ENCODE data around the gene EGLN3. TPM values are rescaled to one million over a fixed set of nuclear protein-coding genes. Genes with fewer than 3 reads are reported as not detected.

The EGLN3 gene
- total RNA-seq, 6 donors from 2014 or later = 2.9 to 12.6 (median 8.5) TPM

DNA sequence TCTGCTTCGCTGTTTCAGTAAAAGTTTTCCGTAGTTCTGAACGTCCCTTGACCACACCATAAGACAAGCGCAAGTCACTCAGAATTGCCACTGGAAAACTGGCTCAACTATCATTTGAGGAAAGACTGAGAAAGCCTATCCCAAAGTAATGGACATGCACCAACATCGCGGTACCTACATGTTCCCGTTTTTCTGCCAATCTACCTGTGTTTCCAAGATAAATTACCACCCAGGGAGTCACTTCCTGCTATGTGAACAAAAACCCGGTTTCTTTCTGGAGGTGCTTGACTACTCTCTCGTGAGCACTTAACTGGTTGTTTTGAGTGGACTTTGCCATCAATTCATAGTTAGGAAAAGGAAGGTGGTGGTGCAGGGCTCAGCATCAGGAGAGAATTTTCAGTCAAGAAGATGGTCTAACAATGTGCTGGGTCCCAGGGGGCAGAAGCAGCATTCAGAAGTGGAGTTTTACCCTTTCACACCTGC, 1.4 kb downstream of the EGLN3 start:
- ATAC-seq (ENCODE audit: low FRiP score in 2 of 2) = no peak
- H3K9me3 ChIP-seq = no peaks in the 10 kb centered on the region
- H3K4me3 ChIP-seq = peak overlapping the region in 3 of 4 donors; percentile 47 to 73 (median 71)
- H3K27me3 ChIP-seq = peaks cover 0 to 8% (median 3%) of the 10 kb centered on the region in 4 donors
- WGBS, 2 donors = 25 to 45% methylated on average over 9 of the region's 9 CpGs
- no peak for TF ChIP-seq CTCF (IDR thresholded peaks at IDR 0.05)
- TF ChIP-seq EP300 (IDR thresholded peaks at IDR 0.05) = no peak
- no peak for TF ChIP-seq POLR2AphosphoS5 (IDR thresholded peaks at IDR 0.05)
- TF ChIP-seq POLR2A (IDR thresholded peaks at IDR 0.05) = no peak
- no peaks in the 10 kb centered on the region for H3K36me3 ChIP-seq
- H3K4me1 ChIP-seq = peaks cover 10 to 18% (median 16%) of the 10 kb centered on the region in 4 donors
- no peak for DNase-seq
- H3K27ac ChIP-seq = no peak overlapping the region

GRCh38 chr14:33948869-33949408, 1.9 kb downstream of the EGLN3 start:
- ATAC-seq (ENCODE audit: low FRiP score in 2 of 2) (no peak), DNase-seq (no peak)
- 48 to 55% methylated on average over 9 of the region's 9 CpGs for WGBS, 2 donors
- TF ChIP-seq CTCF (IDR thresholded peaks at IDR 0.05) (no peak), EP300 (IDR thresholded peaks at IDR 0.05) (no peak), POLR2A (IDR thresholded peaks at IDR 0.05) (no peak), POLR2AphosphoS5 (IDR thresholded peaks at IDR 0.05) (no peak)
- H3K36me3 ChIP-seq = no peaks in the 10 kb centered on the region
- H3K27me3 ChIP-seq = peaks cover 0 to 8% (median 3%) of the 10 kb centered on the region in 4 donors
- H3K9me3 ChIP-seq = no peaks in the 10 kb centered on the region
- no peak overlapping the region for H3K27ac ChIP-seq
- peaks cover 10 to 18% (median 16%) of the 10 kb centered on the region in 4 donors for H3K4me1 ChIP-seq
- H3K4me3 ChIP-seq = peak overlapping the region in 2 of 4 donors; percentile 71 to 73

DNA sequence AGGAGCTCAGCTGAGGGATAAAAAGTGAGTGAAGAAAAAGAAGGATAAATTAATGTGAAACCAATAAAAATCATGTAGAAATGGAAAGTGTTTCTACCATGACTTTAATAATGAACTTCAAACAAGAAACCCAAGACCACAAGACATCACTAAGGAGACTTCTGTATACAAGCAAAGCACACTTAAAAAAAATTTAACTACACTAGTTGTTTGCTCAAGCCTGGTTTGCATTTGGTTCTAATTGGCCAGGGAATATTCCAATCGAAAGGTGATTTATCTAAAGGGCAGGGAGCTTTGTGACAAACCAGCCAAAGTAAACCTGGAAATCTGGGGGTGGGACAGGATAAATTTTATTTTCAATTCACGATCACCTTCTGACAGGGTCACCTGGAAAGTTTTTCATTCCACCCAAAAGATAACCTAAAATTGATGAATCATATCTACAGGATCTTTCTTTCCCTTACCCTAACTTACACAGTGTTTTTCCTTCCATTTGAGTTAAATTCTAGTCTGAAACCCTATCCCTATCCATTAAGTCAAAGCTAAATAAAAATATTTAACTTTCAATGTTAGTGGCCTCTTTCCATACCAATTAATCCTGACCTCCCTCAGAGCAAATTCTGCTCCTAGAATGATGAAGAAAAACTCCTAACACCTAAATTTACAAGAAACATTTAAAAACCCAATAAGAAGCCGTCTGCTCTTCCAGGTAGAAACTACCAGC, 2.6 kb downstream of the EGLN3 start:
- Histone ChIP-seq H3K9me3 (no peaks in the 10 kb centered on the region), H3K27ac (no peak overlapping the region), H3K4me1 (peaks cover 10 to 18% (median 16%) of the 10 kb centered on the region in 4 donors), H3K4me3 (peak overlapping the region in 2 of 4 donors; percentile 71 to 73), H3K36me3 (no peaks in the 10 kb centered on the region), H3K27me3 (peaks cover 0 to 8% (median 3%) of the 10 kb centered on the region in 4 donors)
- TF ChIP-seq EP300 (IDR thresholded peaks at IDR 0.05) (no peak), CTCF (IDR thresholded peaks at IDR 0.05) (no peak), POLR2A (IDR thresholded peaks at IDR 0.05) (no peak)
- no peak for DNase-seq
- ATAC-seq (ENCODE audit: low FRiP score in 2 of 2) = no peak
- 65 to 79% methylated on average over 3 of the region's 3 CpGs for WGBS, 2 donors

DNA sequence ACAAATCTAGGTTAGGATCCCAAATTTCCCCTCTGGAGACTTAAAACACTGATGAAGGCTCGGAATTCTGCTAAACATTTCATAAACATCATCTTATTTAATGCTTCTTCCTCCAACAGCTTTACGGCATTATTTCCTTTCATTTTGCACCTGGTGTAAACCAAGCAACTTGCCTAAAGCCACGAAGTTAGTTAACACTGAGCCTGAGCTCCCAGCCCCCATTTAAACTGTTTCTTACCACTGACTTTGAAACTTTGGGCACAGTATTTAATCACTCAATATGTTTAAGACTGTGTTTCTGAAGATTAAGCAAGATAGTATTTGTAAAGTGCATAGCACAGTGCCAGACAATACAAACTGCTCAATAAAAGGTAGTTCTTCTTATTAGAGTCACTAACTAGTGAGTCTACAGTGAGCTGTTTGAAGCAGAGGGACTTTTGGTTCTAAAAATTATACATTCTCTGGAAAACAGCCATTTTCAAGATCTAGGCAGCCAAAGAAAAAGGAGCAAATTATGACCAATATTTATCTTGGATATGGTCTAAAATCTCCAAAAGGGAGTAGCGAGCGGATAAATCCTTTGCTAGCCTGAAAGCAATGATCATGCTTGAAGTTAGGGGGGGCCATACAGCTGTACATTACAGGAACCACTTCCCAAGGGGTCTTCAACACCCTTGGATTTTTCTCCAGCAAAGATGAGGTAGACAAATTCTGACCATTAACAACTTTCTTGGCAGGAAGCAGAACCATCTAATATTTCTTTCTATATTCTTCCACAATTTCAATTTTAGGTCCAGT, 4.0 kb downstream of the EGLN3 start:
- WGBS, 2 donors = 54 to 57% methylated on average over 5 of the region's 5 CpGs
- H3K27ac ChIP-seq = no peak overlapping the region
- no peak for TF ChIP-seq CTCF (IDR thresholded peaks at IDR 0.05)
- TF ChIP-seq POLR2AphosphoS5 (IDR thresholded peaks at IDR 0.05) = no peak
- no peak for TF ChIP-seq EP300 (IDR thresholded peaks at IDR 0.05)
- no peak for TF ChIP-seq POLR2A (IDR thresholded peaks at IDR 0.05)

More for the DNA sequence above, 4.0 kb downstream of the EGLN3 start:
- H3K27me3 ChIP-seq = peaks cover 0 to 8% (median 3%) of the 10 kb centered on the region in 4 donors
- no peak overlapping the region for H3K4me3 ChIP-seq
- no peaks in the 10 kb centered on the region for H3K9me3 ChIP-seq
- ATAC-seq (ENCODE audit: low FRiP score in 2 of 2) (no peak), DNase-seq (no peak)
- peaks cover 10 to 18% (median 16%) of the 10 kb centered on the region in 4 donors for H3K4me1 ChIP-seq
- no peaks in the 10 kb centered on the region for H3K36me3 ChIP-seq

All from upper lobe of left lung (tissue), 6 donors.